Upper lobe of left lung (tissue), 6 donors: ENCODE measurements around the gene NREP. TPM values are rescaled to one million over a fixed set of nuclear protein-coding genes. Genes with fewer than 3 reads are reported as not detected.

Experiments
- ATAC-seq, 2 donors: fragments of 200-7000 bp; cut with Tn5 transposase; one replicate each; pipeline ENCODE4 v1.9.1; 2022; ENCODE audit warnings: mild to moderate bottlenecking in 2 of 2, moderate library complexity in 2 of 2; ENCODE audit not compliant: low FRiP score in 2 of 2
- DNase-seq, 2 donors: peaks; one replicate each; pipeline ENCODE4 v3.0.0-alpha.2; 2019 to 2020
- H3K27ac ChIP-seq, 4 donors: fragments of 200-600 bp; sonication (generic); one replicate each; pipeline ENCODE4 v1.5.1; 2016 to 2019
- H3K27me3 ChIP-seq, 4 donors: fragments of 200-600 bp; sonication (generic); one replicate each; pipeline ENCODE4 v1.5.1; 2017 to 2019
- H3K36me3 ChIP-seq, 4 donors: fragments of 200-600 bp; sonication (generic); one replicate each; pipeline ENCODE4 v1.5.1; 2016 to 2019
- H3K4me1 ChIP-seq, 4 donors: fragments of 200-600 bp; sonication (generic); one replicate each; pipeline ENCODE4 v1.5.1; 2018 to 2019
- H3K4me3 ChIP-seq, 4 donors: fragments of 200-600 bp; sonication (generic); one replicate each; pipeline ENCODE4 v1.5.1; 2017 to 2019; ENCODE audit warnings: mild to moderate bottlenecking in 2 of 4, moderate library complexity in 1 of 4
- H3K9me3 ChIP-seq, 4 donors: fragments of 200-600 bp; sonication (generic); one replicate each; pipeline ENCODE4 v1.5.1; 2018 to 2019
- CTCF ChIP-seq, 6 experiments: fragments of 450-650 bp in 4 of 6; fragments of 200-600 bp in 2 of 6; sonication (generic) in 2 of 6; IDR thresholded peaks; one replicate each; pipeline ENCODE4 v1.5.1; 2016 to 2019; ENCODE audit warnings: antibody characterized with exemption in 6 of 6
- EP300 ChIP-seq, 4 donors: sonication (generic); formaldehyde crosslinking; IDR thresholded peaks; one replicate each; pipeline ENCODE4 v1.5.1; 2017; ENCODE audit warnings: antibody characterized with exemption in 4 of 4, control low read depth in 2 of 4
- POLR2A ChIP-seq, 4 donors: fragments of 450-650 bp; IDR thresholded peaks; one replicate each; pipeline ENCODE4 v1.5.1; 2016 to 2017; ENCODE audit warnings: antibody characterized with exemption in 4 of 4, mild to moderate bottlenecking in 2 of 4
- POLR2AphosphoS5 ChIP-seq, 2 donors: sonication (generic); formaldehyde crosslinking; IDR thresholded peaks; one replicate each; pipeline ENCODE4 v1.5.1; 2017; ENCODE audit warnings: antibody characterized with exemption in 2 of 2
- WGBS, 2 donors: methylation state at CpG; one replicate each; pipeline ENCODE4 v1.1.5; 2017 to 2018; 5-methylcytosine and 5-hydroxymethylcytosine counted together
- total RNA-seq, 6 donors: library from RNA; depleted of rRNA in 4 of 6; stranded (reverse); fragments of >200 nt in 4 of 6; gene quantifications; one replicate each; pipeline versions ENCODE4 v1.1.0 to v1.2.1, GENCODE V29; 2016 to 2021
- donor health status: DM: no; HTN: no; CAD: no; lungs with moderate emphysema.
- donor health status: DM: no; HTN: yes; CAD: no; lungs with severe emphysema.

The NREP gene
- total RNA-seq, 6 donors from 2014 or later = 5.0 to 17.9 (median 12.5) TPM

- 65 to 79% methylated on average over 3 of the region's 3 CpGs for WGBS, 2 donors
- Histone ChIP-seq H3K4me1 (peaks cover 5 to 15% (median 12%) of the 10 kb centered on the region in 4 donors), H3K36me3 (no peaks in the 10 kb centered on the region), H3K27me3 (no peaks in the 10 kb centered on the region), H3K27ac (no peak overlapping the region), H3K4me3 (no peak overlapping the region), H3K9me3 (no peaks in the 10 kb centered on the region)
- no peak for ATAC-seq
- no peak for TF ChIP-seq POLR2AphosphoS5 (IDR thresholded peaks at IDR 0.05)
- no peak for TF ChIP-seq CTCF (IDR thresholded peaks at IDR 0.05)
- no peak for TF ChIP-seq POLR2A (IDR thresholded peaks at IDR 0.05)
- no peak for TF ChIP-seq EP300 (IDR thresholded peaks at IDR 0.05)
- no peak for DNase-seq
Observed at GRCh38 chr5:111779260-111779921, 22.4 kb upstream of the NREP start.

GRCh38 chr5:111776913-111777781 is 20.2 kb upstream of the NREP start:
- no peaks in the 10 kb centered on the region for H3K27me3 ChIP-seq
- no peak for ATAC-seq
- WGBS, 2 donors = 69 to 75% methylated on average over 6 of the region's 6 CpGs

GRCh38 chr5:111775224-111775623 is 18.2 kb upstream of the NREP start:
- ATAC-seq = peak; percentile 57 to 61
- TF ChIP-seq POLR2AphosphoS5 (IDR thresholded peaks at IDR 0.05) (no peak), CTCF (IDR thresholded peaks at IDR 0.05) (no peak), POLR2A (IDR thresholded peaks at IDR 0.05) (no peak), EP300 (IDR thresholded peaks at IDR 0.05) (no peak)
- no peaks in the 10 kb centered on the region for H3K36me3 ChIP-seq
- no peaks in the 10 kb centered on the region for H3K9me3 ChIP-seq
- no peaks in the 10 kb centered on the region for H3K27me3 ChIP-seq
- peaks cover 7 to 15% (median 14%) of the 10 kb centered on the region in 4 donors for H3K4me1 ChIP-seq
- H3K27ac ChIP-seq = no peak overlapping the region
- peak in 1 of 2 donors; percentile 44 for DNase-seq
- H3K4me3 ChIP-seq = no peak overlapping the region
- WGBS, 2 donors = 32 to 44% methylated on average over 2 of the region's 2 CpGs

More at GRCh38 chr5:111776913-111777781, 20.2 kb upstream of the NREP start:
- DNase-seq = no peak
- Histone ChIP-seq H3K4me3 (no peak overlapping the region), H3K9me3 (no peaks in the 10 kb centered on the region), H3K27ac (no peak overlapping the region), H3K36me3 (no peaks in the 10 kb centered on the region), H3K4me1 (peaks cover 7 to 16% (median 15%) of the 10 kb centered on the region in 4 donors)
- TF ChIP-seq POLR2AphosphoS5 (IDR thresholded peaks at IDR 0.05) (no peak), EP300 (IDR thresholded peaks at IDR 0.05) (no peak), CTCF (IDR thresholded peaks at IDR 0.05) (no peak), POLR2A (IDR thresholded peaks at IDR 0.05) (no peak)

GRCh38 chr5:111774525-111774924 is 17.5 kb upstream of the NREP start:
- DNase-seq (peak in 1 of 2 donors; percentile 74), ATAC-seq (peak; percentile 28 to 61)
- no peaks in the 10 kb centered on the region for H3K36me3 ChIP-seq
- TF ChIP-seq EP300 (IDR thresholded peaks at IDR 0.05) = no peak
- no peak for TF ChIP-seq CTCF (IDR thresholded peaks at IDR 0.05)
- TF ChIP-seq POLR2A (IDR thresholded peaks at IDR 0.05) = no peak
- no peak for TF ChIP-seq POLR2AphosphoS5 (IDR thresholded peaks at IDR 0.05)
- no peak overlapping the region for H3K27ac ChIP-seq
- WGBS, 2 donors = 3 to 11% methylated on average over 3 to 4 of the region's 4 CpGs
- peaks cover 7 to 15% (median 10%) of the 10 kb centered on the region in 4 donors for H3K4me1 ChIP-seq
- no peaks in the 10 kb centered on the region for H3K27me3 ChIP-seq
- H3K9me3 ChIP-seq = no peaks in the 10 kb centered on the region
- no peak overlapping the region for H3K4me3 ChIP-seq
